ENCODE measurements around the gene DRICH1.

GRCh38 chr22:23569716-23570115, 62.4 kb downstream of the DRICH1 start:
- no peak for TF ChIP-seq CTCF (IDR thresholded peaks at IDR 0.05; ENCODE audit: insufficient read depth, low read length, poor library complexity, severe bottlenecking)
- TF ChIP-seq EZH2phosphoT487 (conservative IDR thresholded peaks at IDR 0.05; ENCODE audit: low read length) = no peak
